ENCODE measurements around the gene DCP1A. TPM values are rescaled to one million over a fixed set of nuclear protein-coding genes. Genes with fewer than 3 reads are reported as not detected.
A peak's percentile ranks its signal among the peaks of the same experiment; 100 is the strongest.

DCP1A gene
- total and polyA plus RNA-seq, 2 of the 13 experiments (the other 11 are each of a cell fraction or from before 2014, with no cell fraction given) = 14.2 to 41.2 TPM

- TF ChIP-seq TBX2 (CRISPR knock-in tag; IDR thresholded peaks at IDR 0.05; ENCODE audit: borderline replicate concordance) (peak; percentile 32; the same call in 1 of the 2 replicates), SYNCRIP (IDR thresholded peaks at IDR 0.05; ENCODE audit: insufficient read depth, low read depth, low read length) (no peak), REST (IDR thresholded peaks at IDR 0.05; ENCODE audit: borderline replicate concordance in 1 of 2, low read depth in 1 of 2, low read length in 2 of 2) (no peak), ZNF710 (CRISPR knock-in tag; IDR thresholded peaks at IDR 0.05; ENCODE audit: borderline replicate concordance) (peak; percentile 76; the same call in 1 of the 2 replicates), NFIB (CRISPR knock-in tag; IDR thresholded peaks at IDR 0.05; ENCODE audit: borderline replicate concordance) (no peak), CREM (IDR thresholded peaks at IDR 0.05) (peak; percentile 25; the same call in 1 of the 2 replicates), CREM (CRISPR knock-in tag; IDR thresholded peaks at IDR 0.05) (no peak), SP1 (IDR thresholded peaks at IDR 0.05) (no peak), SP1 (CRISPR knock-in tag; IDR thresholded peaks at IDR 0.05) (no peak), NFE2L1 (CRISPR knock-in tag; IDR thresholded peaks at IDR 0.05; ENCODE audit: borderline replicate concordance) (peak; percentile 99), GFI1 (CRISPR knock-in tag; IDR thresholded peaks at IDR 0.05; ENCODE audit: borderline replicate concordance) (peak; percentile 29; the same call in 1 of the 2 replicates), PAWR (CRISPR knock-in tag; IDR thresholded peaks at IDR 0.05; ENCODE audit: borderline replicate concordance) (0 out of 2 replicates have a peak, but pooled peaks have one; percentile 16), STAT5B (CRISPR knock-in tag; IDR thresholded peaks at IDR 0.05) (no peak), SIN3B (IDR thresholded peaks at IDR 0.05; ENCODE audit: low read length) (no peak), STAT6 (CRISPR knock-in tag; IDR thresholded peaks at IDR 0.05; ENCODE audit: borderline replicate concordance) (no peak), RAD51 (IDR thresholded peaks at IDR 0.05; ENCODE audit: borderline replicate concordance) (no peak), PAF1 (CRISPR knock-in tag; IDR thresholded peaks at IDR 0.05) (no peak), TFE3 (CRISPR knock-in tag; IDR thresholded peaks at IDR 0.05) (no peak), U2AF1 (optimal IDR thresholded peaks at IDR 0.05; ENCODE audit: low read depth, low read length) (no peak)
Observed at GRCh38 chr3:53269888-53270880, 77.2 kb downstream of the DCP1A start (continued).
